WERI-Rb-1 (cell line): ENCODE data around the gene DAB2IP.
A peak's percentile ranks its signal among the peaks of the same experiment; 100 is the strongest.
"Not testable (repeated sequence)": the region's sequence is repeated elsewhere in the genome, so short reads cannot be mapped to it uniquely, and the experiment has no call there.

Experiments used
- DNase-seq: peaks from one replicate; pipeline ENCODE4 v3.0.0-alpha.2; 2020
- H3K27ac ChIP-seq: fragments of 250-450 bp; sonication (Bioruptor Pico); 2 replicates; pipeline ENCODE4 v1.5.1; 2020; ENCODE audit warnings: mild to moderate bottlenecking, moderate library complexity
- H3K27me3 ChIP-seq: fragments of 250-450 bp; sonication (Bioruptor Pico); 2 replicates; pipeline ENCODE4 v1.5.1; 2021; ENCODE audit warnings: mild to moderate bottlenecking, low read depth, moderate library complexity; ENCODE audit not compliant: insufficient read depth, severe bottlenecking
- H3K36me3 ChIP-seq: fragments of 250-450 bp; sonication (Bioruptor Pico); 2 replicates; pipeline ENCODE4 v1.5.1; 2020; ENCODE audit warnings: mild to moderate bottlenecking, moderate library complexity
- H3K4me3 ChIP-seq: 2 replicates; pipeline ENCODE4 v1.5.1; 2011; ENCODE audit warnings: low read depth, mild to moderate bottlenecking, control low read depth, low read length
- H3K9me3 ChIP-seq: fragments of 250-450 bp; sonication (Bioruptor Pico); 2 replicates; pipeline ENCODE4 v1.5.1; 2021; ENCODE audit warnings: mild to moderate bottlenecking, moderate library complexity; ENCODE audit not compliant: severe bottlenecking
- TF ChIP-seq, protein P1 (sequence below): IDR thresholded peaks from 2 replicates; pipeline ENCODE4 v1.5.1; 2011; ENCODE audit warnings: low read depth, mild to moderate bottlenecking, control low read depth, inconsistent platforms, low read length

DAB2IP gene

DNA sequence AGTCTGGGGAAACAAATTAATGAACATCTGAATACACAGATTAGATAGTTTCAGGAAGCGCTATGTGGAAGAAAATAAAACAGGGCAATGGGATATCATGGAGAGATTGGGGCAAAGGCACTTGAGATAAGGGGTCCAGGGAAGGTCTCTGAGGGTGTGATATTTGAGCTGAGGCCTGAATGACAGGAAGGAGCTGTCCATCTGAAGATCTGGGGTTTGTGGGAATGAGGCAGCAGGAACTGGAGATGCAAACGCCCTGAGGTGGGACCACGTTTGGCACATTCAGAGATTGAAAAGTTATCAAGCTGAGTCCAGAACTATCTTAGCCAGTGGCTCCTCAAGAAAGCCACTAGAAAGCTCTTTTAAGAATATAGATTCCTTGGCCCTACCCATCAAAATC lies 8.7 kb upstream of the DAB2IP start:
- no peak overlapping the region for H3K27ac ChIP-seq
- H3K4me3 ChIP-seq, result no peak overlapping the region
- H3K9me3 ChIP-seq, result no peaks in the 10 kb centered on the region
- TF ChIP-seq, protein P1, sequence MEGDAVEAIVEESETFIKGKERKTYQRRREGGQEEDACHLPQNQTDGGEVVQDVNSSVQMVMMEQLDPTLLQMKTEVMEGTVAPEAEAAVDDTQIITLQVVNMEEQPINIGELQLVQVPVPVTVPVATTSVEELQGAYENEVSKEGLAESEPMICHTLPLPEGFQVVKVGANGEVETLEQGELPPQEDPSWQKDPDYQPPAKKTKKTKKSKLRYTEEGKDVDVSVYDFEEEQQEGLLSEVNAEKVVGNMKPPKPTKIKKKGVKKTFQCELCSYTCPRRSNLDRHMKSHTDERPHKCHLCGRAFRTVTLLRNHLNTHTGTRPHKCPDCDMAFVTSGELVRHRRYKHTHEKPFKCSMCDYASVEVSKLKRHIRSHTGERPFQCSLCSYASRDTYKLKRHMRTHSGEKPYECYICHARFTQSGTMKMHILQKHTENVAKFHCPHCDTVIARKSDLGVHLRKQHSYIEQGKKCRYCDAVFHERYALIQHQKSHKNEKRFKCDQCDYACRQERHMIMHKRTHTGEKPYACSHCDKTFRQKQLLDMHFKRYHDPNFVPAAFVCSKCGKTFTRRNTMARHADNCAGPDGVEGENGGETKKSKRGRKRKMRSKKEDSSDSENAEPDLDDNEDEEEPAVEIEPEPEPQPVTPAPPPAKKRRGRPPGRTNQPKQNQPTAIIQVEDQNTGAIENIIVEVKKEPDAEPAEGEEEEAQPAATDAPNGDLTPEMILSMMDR, result no peak
- DNase-seq, result no peak
- no peaks in the 10 kb centered on the region for H3K27me3 ChIP-seq
- no peaks in the 10 kb centered on the region for H3K36me3 ChIP-seq

GRCh38 chr9:121643473-121643872 lies 8.0 kb upstream of the DAB2IP start:
- Histone ChIP-seq H3K9me3 (no peaks in the 10 kb centered on the region), H3K27ac (no peak overlapping the region), H3K36me3 (no peaks in the 10 kb centered on the region), H3K27me3 (no peaks in the 10 kb centered on the region), H3K4me3 (no peak overlapping the region)
- TF ChIP-seq, protein P1, result no peak
- DNase-seq, result no peak

DNA sequence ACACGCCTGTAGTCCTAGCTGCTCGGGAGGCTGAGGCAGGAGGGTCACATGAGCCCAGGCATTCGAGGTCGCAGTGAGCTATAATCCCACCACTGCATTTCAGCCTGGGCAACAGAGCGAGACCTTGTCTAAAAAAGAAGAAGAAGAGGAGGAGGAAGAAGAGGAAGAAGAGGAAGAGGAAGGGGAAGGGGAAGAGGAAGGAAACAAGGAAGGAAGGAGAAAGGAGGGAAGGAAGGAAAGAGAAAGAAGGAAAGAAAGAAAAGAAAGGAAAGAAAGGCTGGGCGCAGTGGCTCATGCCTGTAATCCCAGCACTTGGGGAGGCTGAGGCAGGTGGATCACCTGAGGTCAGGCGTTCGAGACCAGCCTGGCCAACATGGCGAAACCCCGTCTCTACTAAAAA lies 7.4 kb upstream of the DAB2IP start:
- not testable (repeated sequence) for H3K36me3 ChIP-seq, H3K27me3 ChIP-seq, H3K4me3 ChIP-seq, H3K9me3 ChIP-seq, DNase-seq
- H3K27ac ChIP-seq, result peak overlapping the region; percentile 82

DNA sequence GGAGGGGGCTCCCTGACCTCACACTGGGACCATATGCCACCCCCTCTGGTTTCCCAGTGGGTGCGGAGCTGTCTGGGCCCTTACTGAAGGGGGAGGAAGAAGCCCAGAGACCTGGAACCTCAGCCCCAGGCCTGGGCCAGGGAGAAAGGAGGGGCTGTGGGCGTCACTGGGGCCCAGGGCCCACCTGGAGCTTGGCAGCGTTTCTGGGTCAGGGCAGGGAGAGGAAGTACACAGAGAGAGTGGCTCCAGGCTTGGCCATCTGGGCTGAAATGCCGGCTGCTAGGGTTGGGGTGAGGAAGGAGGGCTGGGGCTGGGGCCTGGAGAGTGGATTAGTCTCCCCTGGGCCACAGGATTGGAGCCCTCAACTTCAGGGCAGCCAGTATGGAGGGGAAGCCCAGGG lies 6.4 kb upstream of the DAB2IP start:
- Histone ChIP-seq H3K4me3 (no peak overlapping the region), H3K9me3 (no peaks in the 10 kb centered on the region), H3K27me3 (no peaks in the 10 kb centered on the region), H3K27ac (peak overlapping the region; percentile 82), H3K36me3 (no peaks in the 10 kb centered on the region)
- TF ChIP-seq, protein P1, result no peak
- peak; percentile 93 for DNase-seq

DNA sequence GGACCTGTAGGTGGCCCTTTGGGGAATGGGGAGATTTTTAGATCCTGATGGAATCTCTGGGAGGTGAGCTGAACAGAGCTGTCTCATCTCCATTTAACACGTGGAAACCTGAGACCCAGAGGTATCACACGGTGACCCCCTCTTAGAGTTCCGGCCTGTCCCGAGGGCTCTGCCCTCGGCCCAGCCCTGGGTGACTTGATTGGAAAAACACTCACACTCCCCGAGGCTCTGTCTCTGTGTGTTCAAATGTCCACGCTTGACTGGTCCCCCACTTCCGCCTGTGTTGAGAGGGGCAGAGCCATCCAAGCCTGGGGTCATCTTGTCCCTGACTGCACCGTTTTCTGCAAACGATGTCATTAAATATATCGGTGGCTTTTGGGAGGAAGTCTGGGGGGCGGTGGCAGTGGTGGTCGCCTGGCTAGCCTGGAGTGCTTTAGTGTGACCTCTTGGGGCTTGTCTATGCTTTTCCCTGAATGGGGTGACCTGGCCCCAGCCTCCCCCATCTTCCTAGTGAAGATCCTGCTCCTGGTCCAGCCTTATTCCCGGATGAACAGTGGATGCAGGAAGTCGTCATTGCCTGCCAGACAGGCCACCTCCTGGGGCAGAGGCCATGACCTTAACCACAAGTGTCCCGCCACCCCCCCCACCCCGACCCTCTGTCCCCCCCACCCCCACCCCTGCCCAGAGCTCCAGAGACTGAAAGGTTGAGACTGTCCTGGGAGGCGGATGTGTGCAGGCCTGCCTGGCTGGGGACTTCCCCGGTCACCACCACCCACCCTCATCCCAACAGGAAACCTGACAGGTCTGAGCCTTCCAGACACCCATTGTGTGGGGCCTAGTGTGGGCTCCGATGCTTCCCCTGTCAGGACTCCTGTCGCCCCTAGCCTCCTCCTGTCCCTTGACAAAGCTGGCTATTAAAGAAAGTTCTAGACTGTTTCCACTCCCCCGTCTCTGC lies 5.3 kb upstream of the DAB2IP start:
- DNase-seq, result no peak
- no peaks in the 10 kb centered on the region for H3K27me3 ChIP-seq
- H3K4me3 ChIP-seq, result no peak overlapping the region
- no peaks in the 10 kb centered on the region for H3K36me3 ChIP-seq
- H3K9me3 ChIP-seq, result no peaks in the 10 kb centered on the region
- TF ChIP-seq, protein P1, result no peak
- H3K27ac ChIP-seq, result peak overlapping the region; percentile 82

GRCh38 chr9:121646992-121647391 lies 4.4 kb upstream of the DAB2IP start:
- TF ChIP-seq, protein P1, result no peak
- H3K4me3 ChIP-seq, result no peak overlapping the region
- no peak for DNase-seq
- H3K9me3 ChIP-seq, result no peaks in the 10 kb centered on the region
- no peaks in the 10 kb centered on the region for H3K27me3 ChIP-seq
- no peaks in the 10 kb centered on the region for H3K36me3 ChIP-seq
- H3K27ac ChIP-seq, result no peak overlapping the region
